GM12872 (cell line): ENCODE data around the gene TINAGL1.

Source experiments
- TF ChIP-seq, protein P1 (sequence below): IDR thresholded peaks from 3 replicates; pipeline ENCODE4 v1.5.1; 2011; ENCODE audit warnings: low read depth, mild to moderate bottlenecking, low read length, moderate library complexity; ENCODE audit not compliant: insufficient read depth

Gene TINAGL1, protein sequence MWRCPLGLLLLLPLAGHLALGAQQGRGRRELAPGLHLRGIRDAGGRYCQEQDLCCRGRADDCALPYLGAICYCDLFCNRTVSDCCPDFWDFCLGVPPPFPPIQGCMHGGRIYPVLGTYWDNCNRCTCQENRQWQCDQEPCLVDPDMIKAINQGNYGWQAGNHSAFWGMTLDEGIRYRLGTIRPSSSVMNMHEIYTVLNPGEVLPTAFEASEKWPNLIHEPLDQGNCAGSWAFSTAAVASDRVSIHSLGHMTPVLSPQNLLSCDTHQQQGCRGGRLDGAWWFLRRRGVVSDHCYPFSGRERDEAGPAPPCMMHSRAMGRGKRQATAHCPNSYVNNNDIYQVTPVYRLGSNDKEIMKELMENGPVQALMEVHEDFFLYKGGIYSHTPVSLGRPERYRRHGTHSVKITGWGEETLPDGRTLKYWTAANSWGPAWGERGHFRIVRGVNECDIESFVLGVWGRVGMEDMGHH

DNA sequence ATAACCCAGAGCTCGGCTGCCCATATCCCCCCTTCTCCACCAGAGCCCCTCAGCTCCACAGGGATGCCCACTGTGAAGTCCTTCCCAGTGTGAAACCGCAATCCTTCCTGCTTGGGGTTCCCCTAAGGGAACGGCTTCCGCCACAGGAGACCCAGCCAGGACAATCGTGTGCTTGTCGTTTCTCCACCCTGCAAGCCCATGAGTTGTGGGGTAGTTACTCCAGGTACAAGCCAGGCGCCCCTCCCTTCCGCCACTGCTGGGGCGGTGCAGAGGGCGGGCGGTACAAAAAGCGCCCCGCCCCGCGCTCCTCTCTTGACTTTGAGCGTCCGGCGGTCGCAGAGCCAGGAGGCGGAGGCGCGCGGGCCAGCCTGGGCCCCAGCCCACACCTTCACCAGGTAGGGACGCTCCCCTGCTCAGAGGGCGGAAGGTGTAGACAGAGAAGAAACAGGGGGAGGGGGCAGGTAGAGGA lies at the start of gene TINAGL1:
TINAGL1 (plus strand) TSS at position 315 of the 469 bp plus-strand sequence. CDS start 634 bp downstream, outside the sequence.
- TF ChIP-seq, protein P1, sequence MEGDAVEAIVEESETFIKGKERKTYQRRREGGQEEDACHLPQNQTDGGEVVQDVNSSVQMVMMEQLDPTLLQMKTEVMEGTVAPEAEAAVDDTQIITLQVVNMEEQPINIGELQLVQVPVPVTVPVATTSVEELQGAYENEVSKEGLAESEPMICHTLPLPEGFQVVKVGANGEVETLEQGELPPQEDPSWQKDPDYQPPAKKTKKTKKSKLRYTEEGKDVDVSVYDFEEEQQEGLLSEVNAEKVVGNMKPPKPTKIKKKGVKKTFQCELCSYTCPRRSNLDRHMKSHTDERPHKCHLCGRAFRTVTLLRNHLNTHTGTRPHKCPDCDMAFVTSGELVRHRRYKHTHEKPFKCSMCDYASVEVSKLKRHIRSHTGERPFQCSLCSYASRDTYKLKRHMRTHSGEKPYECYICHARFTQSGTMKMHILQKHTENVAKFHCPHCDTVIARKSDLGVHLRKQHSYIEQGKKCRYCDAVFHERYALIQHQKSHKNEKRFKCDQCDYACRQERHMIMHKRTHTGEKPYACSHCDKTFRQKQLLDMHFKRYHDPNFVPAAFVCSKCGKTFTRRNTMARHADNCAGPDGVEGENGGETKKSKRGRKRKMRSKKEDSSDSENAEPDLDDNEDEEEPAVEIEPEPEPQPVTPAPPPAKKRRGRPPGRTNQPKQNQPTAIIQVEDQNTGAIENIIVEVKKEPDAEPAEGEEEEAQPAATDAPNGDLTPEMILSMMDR, result no peak

DNA sequence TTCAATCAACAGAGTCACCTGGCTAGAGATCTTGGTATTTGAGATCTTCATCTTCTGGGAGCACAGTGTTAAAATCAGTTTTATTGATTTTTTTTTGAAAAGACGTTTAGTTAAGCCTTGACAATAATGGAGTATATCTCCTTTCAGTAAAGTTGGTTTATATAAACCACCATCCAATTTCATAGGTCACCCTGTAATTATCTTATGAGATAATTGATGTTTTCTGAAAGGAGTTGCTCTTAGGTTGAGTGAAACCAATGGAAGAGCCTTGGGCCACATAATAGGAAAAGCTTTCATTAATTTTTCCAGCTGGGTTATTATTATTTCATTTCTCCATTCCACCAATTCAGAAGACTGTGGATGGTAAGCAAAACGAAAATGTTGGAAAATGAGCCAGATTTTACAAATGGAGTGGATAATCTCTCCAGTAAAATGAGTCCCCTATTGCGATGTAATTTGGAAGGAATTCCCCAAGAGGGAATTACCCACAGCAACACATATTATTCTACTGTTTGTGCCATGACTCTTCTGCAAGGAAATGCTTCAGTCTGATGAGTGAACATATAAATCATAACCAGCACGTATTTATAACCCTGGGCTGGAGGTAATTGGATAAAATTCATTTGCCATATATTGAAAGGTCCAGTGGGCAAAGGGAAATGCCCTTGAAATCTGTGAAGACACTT lies 46.2 kb upstream of the TINAGL1 start:
- TF ChIP-seq, protein P1, result no peak

DNA sequence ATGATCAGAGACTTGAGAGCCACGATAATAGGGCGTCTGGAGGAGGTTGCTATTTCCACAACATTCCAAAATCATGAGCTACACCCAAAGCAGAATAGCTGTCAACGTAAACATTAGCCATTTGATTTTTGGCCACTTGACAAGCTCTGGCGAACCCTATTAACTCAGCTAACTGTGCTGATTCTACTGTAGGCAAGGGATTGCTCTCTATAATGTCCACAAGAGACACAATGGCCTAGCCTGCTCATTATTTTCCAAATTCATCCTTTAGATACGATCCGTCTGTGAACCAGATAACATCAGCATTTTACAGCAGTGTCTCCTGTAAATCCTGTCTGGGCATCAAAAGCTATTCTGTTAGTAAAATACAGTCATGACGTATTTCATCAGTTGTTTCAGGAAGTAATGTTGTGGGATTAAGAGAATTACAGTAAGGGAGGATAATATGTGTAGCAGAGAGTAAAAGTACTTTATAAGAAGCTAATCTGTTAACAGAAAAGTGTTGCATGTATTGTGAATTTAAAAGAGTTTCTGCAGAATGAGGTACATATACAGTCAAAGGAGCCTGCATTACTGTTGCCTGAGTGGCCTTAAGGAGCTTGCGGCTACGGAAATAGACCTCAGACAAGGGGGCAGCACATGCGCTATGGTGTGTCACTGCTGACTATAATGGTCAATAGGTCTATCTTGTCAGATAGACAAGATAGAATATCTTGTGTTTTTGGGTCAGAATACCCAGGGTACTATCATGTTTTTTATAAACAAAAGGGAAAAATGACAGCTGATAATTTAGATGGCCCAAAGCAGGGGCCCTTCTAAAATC lies 44.9 kb upstream of the TINAGL1 start:
- TF ChIP-seq, protein P1, result no peak

DNA sequence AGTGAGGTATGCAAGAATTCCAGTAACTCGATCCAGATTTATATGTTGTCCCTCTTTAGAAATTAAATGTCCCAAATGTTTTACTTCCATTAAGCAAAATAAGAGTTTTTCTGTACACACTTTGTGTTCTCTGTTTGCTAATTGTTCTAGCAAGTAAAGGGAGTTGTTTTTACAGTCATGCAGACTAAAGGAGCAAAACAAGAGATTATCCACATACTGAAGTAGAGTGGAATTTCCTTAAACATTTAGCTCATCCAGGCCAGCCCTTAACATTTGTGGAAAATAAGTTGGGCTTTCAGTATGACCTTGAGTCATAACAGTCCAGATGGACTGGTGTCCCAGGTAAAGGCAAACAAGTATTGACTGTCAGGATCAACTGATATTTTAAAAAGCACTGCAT lies 44.1 kb upstream of the TINAGL1 start:
- TF ChIP-seq, protein P1, result no peak

DNA sequence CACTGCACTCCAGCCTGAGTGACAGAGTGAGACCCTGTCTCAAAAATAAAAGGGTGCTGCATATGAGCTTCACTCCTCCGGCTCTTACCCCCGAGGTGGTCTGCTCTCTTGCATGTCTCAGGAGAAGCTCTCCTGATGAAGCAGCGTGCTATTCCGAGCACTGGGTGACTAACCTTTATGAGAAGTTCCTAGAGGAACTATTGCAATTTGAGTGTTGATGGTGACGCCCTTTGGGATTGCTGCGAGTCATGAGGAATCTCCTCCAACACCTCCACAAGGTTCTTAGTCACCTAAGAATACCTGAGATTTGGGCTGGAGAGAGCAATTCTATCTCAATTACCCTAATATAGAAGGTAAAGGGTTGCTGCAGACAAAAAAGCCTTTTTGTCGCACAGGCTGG lies 40.8 kb upstream of the TINAGL1 start:
- TF ChIP-seq, protein P1, result no peak

DNA sequence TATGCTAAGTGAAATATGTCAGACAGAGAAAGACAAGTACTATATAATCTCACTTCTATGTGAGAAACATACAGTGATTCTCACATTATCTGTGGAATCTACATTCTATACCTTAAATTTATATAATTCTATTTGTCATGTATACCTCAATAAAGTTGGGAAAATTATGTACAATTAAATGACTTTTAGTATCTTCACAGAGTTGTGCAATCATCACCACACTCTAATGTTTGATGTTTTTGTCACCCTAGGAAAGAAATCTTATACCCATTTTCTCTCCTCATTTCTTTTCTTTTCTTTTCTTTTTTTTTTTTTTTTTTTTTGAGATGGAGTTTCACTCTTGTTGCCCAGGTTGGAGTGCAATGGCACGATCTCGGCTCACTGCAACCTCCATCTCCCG lies 37.0 kb upstream of the TINAGL1 start:
- TF ChIP-seq, protein P1, result no peak

DNA sequence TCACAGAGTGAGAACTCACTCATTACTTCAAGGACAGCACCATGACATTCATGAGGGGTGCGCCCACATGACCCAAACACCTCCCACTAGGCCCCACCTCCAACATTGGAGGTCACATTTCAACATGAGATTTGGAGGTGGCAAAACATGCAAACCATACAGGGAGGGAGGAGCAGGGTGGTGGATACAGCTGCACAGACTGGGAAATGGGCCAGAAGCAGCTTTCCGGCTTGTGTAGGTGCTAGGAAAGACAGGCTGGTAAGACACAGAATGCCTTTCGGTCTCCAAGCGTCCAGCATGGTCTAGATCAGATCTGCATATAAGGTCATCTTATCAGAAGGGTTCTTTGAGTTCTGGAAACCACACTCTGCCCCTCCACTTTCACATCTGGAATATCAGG lies 35.1 kb upstream of the TINAGL1 start:
- TF ChIP-seq, protein P1, result no peak
